GM12891 (cell line): Measurements from ENCODE around the gene ENOSF1.

ENCODE experiments used
- POLR2A ChIP-seq: IDR thresholded peaks from 2 replicates; pipeline ENCODE4 v1.6.1; 2011; ENCODE audit warnings: low read depth, low read length, control low read depth
- POLR2AphosphoS5 ChIP-seq: IDR thresholded peaks from 2 replicates; pipeline ENCODE4 v1.6.1; 2011; ENCODE audit warnings: low read depth, low read length, control low read depth

DNA sequence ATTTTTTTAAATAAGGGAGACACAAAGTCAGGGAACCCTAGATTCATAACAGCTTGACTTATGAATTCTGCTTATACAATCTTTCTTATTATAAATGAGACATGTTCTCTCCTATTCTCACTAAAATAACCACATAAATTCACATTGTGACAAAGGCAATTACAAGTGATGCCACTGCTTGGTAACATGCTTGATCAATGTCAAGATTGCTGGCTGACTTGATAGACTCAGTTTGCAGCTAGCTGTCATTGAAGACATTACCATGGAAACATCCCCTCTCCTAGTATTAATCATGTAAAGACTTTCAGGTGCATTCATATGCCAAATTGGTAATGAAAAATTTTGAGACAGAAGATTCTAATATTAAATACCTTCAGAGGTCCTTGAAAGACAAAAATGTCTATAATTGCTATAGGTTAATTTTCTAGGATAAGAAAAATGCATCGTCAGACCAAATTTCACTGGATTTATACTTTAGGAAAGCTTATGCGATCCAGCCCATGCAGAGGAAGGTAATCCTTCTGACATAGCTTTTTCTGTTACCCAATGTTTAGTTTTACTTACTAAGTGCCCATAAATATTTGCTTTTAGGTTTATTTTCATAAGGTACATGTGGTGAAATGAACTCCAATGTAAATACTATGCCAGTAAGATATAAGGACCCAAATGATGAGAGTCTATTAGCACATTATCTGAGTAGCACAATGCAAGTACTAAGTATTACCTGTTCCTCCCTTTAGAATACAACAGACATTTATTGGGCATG lies 32.6 kb upstream of the ENOSF1 start:
- TF ChIP-seq POLR2A (no peak), POLR2AphosphoS5 (no peak)
